Measurements from ENCODE around the gene NTNG2. TPM values are rescaled to one million over a fixed set of nuclear protein-coding genes. Genes with fewer than 3 reads are reported as not detected.

The NTNG2 gene
- total and polyA plus RNA-seq, 2 donors (not counting 3 experiments of a cell fraction or from before 2014, with no cell fraction given): 0.08 to 0.88 TPM

GRCh38 chr9:132226571-132227430 lies 64.9 kb downstream of the NTNG2 start:
- Histone ChIP-seq H3K4me3 (replicated peaks in 1 of 3; ENCODE audit: insufficient read depth in 1 of 3, low read depth in 1 of 3, low read length in 3 of 3) (no peak overlapping the region), H3K4me1 (ENCODE audit: control insufficient read depth, extremely low read depth, insufficient read depth, low read length) (no peaks in the 10 kb centered on the region), H3K9ac (replicated peaks; ENCODE audit: extremely low read depth, insufficient read depth, low read length) (no peak overlapping the region), H3K79me2 (ENCODE audit: control insufficient read depth, insufficient read depth, low read length) (no peaks in the 10 kb centered on the region), H3K9me1 (replicated peaks; ENCODE audit: control insufficient read depth, extremely low read depth, insufficient read depth, low read length) (no peaks in the 10 kb centered on the region), H4K20me1 (replicated peaks; ENCODE audit: control insufficient read depth, extremely low read depth, insufficient read depth, low read length) (no peaks in the 10 kb centered on the region), H2AFZ (ENCODE audit: low read depth, low read length) (no peak overlapping the region), H3K27ac (ENCODE audit: insufficient read depth, low read depth, low read length) (no peak overlapping the region), H3K4me2 (ENCODE audit: insufficient read depth, low read length) (no peak overlapping the region), H3K9me3 (replicated peaks; ENCODE audit: control insufficient read depth, insufficient read depth, low read length) (no peaks in the 10 kb centered on the region), H3K36me3 (ENCODE audit: control insufficient read depth in 2 of 2, extremely low read depth in 1 of 2, insufficient read depth in 2 of 2, low read length in 2 of 2) (no peaks in the 10 kb centered on the region), H3K27me3 (ENCODE audit: control insufficient read depth in 2 of 2, insufficient read depth in 2 of 2, low read length in 2 of 2) (peaks cover 2 to 4% of the 10 kb centered on the region in 2 experiments)
- FAIRE-seq (no peak), DNase-seq (ENCODE audit: low read depth, low spot score) (no peak)
- POLR2A ChIA-PET: no interaction called here
- BruUV-seq (replicated peaks): no TSS peak
- CTCF ChIA-PET: interaction anchor here (1.1 to 1.9 kb wide), 5 partner anchors 10 to 57 kb away, joined by 3 to 9 read pairs (median 4); no protein-coding TSS in a partner anchor
- TF ChIP-seq MYC (IDR thresholded peaks at IDR 0.05; ENCODE audit: low read depth, low read length): no peak
- TF ChIP-seq POLR2A (IDR thresholded peaks at IDR 0.05; ENCODE audit: low read depth, low read length): no peak
- intact Hi-C loops (cut with micrococcal nuclease) (no loop called here), dilution Hi-C loops (cut with MboI; ENCODE audit: extremely low pct_ligation_motif_present, low sequenced_read_pairs) (no loop called here)

GRCh38 chr9:132228062-132228461 lies 66.2 kb downstream of the NTNG2 start:
- dilution Hi-C loops (cut with MboI; ENCODE audit: extremely low pct_ligation_motif_present, low sequenced_read_pairs) (no loop called here), intact Hi-C loops (cut with micrococcal nuclease) (no loop called here)
- Histone ChIP-seq H3K27ac (ENCODE audit: insufficient read depth, low read depth, low read length) (no peak overlapping the region), H3K36me3 (ENCODE audit: control insufficient read depth in 2 of 2, extremely low read depth in 1 of 2, insufficient read depth in 2 of 2, low read length in 2 of 2) (no peaks in the 10 kb centered on the region), H3K79me2 (ENCODE audit: control insufficient read depth, insufficient read depth, low read length) (no peaks in the 10 kb centered on the region), H2AFZ (ENCODE audit: low read depth, low read length) (no peak overlapping the region), H3K4me3 (replicated peaks in 1 of 3; ENCODE audit: insufficient read depth in 1 of 3, low read depth in 1 of 3, low read length in 3 of 3) (no peak overlapping the region), H3K4me1 (ENCODE audit: control insufficient read depth, extremely low read depth, insufficient read depth, low read length) (no peaks in the 10 kb centered on the region), H3K9ac (replicated peaks; ENCODE audit: extremely low read depth, insufficient read depth, low read length) (no peak overlapping the region), H3K4me2 (ENCODE audit: insufficient read depth, low read length) (no peak overlapping the region), H3K9me1 (replicated peaks; ENCODE audit: control insufficient read depth, extremely low read depth, insufficient read depth, low read length) (no peaks in the 10 kb centered on the region), H4K20me1 (replicated peaks; ENCODE audit: control insufficient read depth, extremely low read depth, insufficient read depth, low read length) (no peaks in the 10 kb centered on the region), H3K9me3 (replicated peaks; ENCODE audit: control insufficient read depth, insufficient read depth, low read length) (no peaks in the 10 kb centered on the region), H3K27me3 (ENCODE audit: control insufficient read depth in 2 of 2, insufficient read depth in 2 of 2, low read length in 2 of 2) (peaks cover 2 to 4% of the 10 kb centered on the region in 2 experiments)
- POLR2A ChIA-PET: no interaction called here
- DNase-seq (ENCODE audit: low read depth, low spot score) (no peak), FAIRE-seq (no peak)
- no TSS peak for BruUV-seq (replicated peaks)
- CTCF ChIA-PET: interaction anchor here (1.2 to 1.9 kb wide), 4 partner anchors 8 to 58 kb away, joined by 3 to 9 read pairs (median 5); no protein-coding TSS in a partner anchor
- TF ChIP-seq GATA2 (IDR thresholded peaks at IDR 0.05; ENCODE audit: insufficient read depth, insufficient read length, low read depth, low read length): no peak
- TF ChIP-seq MYC (IDR thresholded peaks at IDR 0.05; ENCODE audit: low read depth, low read length): no peak
